ENCODE data around the gene NCOA6. TPM values are rescaled to one million over a fixed set of nuclear protein-coding genes. Genes with fewer than 3 reads are reported as not detected.

The NCOA6 gene
- polyA plus RNA-seq, 1 donor from 2014 or later = 13.0 TPM

GRCh38 chr20:34704177-34705007, 121.1 kb downstream of the NCOA6 start, which contains the start of gene TP53INP2:
TP53INP2 (plus strand) TSS chr20:34704344; CDS start chr20:34708740, 4,396 bp downstream.
- peak within 1 kb of the TSS; percentile 90 for H3K4me3 ChIP-seq (ENCODE audit: low read length)
- H3K36me3 ChIP-seq (ENCODE audit: insufficient read depth, low read length) = no peaks in the 10 kb centered on the region
- H3K9me3 ChIP-seq (ENCODE audit: low read length) = no peaks in the 10 kb centered on the region
- no peaks in the 10 kb centered on the region for H4K20me1 ChIP-seq (ENCODE audit: insufficient read depth)
- H2AFZ ChIP-seq (ENCODE audit: low read depth, low read length) = peak within 1 kb of the TSS; percentile 96
- peak within 1 kb of the TSS; percentile 94 for H3K4me2 ChIP-seq (ENCODE audit: low read length)
- H3K27ac ChIP-seq (ENCODE audit: low read length) = peak within 1 kb of the TSS; percentile 99
- TF ChIP-seq EZH2 (IDR thresholded peaks at IDR 0.05; ENCODE audit: borderline replicate concordance, insufficient read depth, low read length, poor library complexity, severe bottlenecking) (no peak), TAF1 (IDR thresholded peaks at IDR 0.05; ENCODE audit: low read depth) (peak; percentile 30), RAD21 (conservative IDR thresholded peaks at IDR 0.05) (no peak), CTCF (IDR thresholded peaks at IDR 0.05; ENCODE audit: poor library complexity, severe bottlenecking) (no peak), MXI1 (conservative IDR thresholded peaks at IDR 0.05; ENCODE audit: poor library complexity, severe bottlenecking) (peak; percentile 26), REST (IDR thresholded peaks at IDR 0.05; ENCODE audit: borderline replicate concordance) (peak; percentile 24), POLR2AphosphoS5 (IDR thresholded peaks at IDR 0.05) (peak; percentile 93), SMC3 (conservative IDR thresholded peaks at IDR 0.05; ENCODE audit: poor library complexity) (peak; percentile 9), EP300 (conservative IDR thresholded peaks at IDR 0.05; ENCODE audit: poor library complexity, severe bottlenecking) (peak; percentile 81)
- peak within 1 kb of the TSS; percentile 99 for H3K9ac ChIP-seq (ENCODE audit: low read length)
- H3K27me3 ChIP-seq (ENCODE audit: insufficient read depth, low read depth, low read length) = no peaks in the 10 kb centered on the region
- H3F3A ChIP-seq (ENCODE audit: insufficient read depth, low read length, poor library complexity, severe bottlenecking) = no peaks in the 10 kb centered on the region
- H3K9me2 ChIP-seq (ENCODE audit: insufficient read depth, low read length) = no peaks in the 10 kb centered on the region
- peaks cover 20% of the 10 kb centered on the region for H3K79me2 ChIP-seq (replicated peaks; ENCODE audit: insufficient read depth, low read length)

- Histone ChIP-seq H4K20me1 (ENCODE audit: insufficient read depth) (no peaks in the 10 kb centered on the region), H3K9me2 (ENCODE audit: insufficient read depth, low read length) (no peaks in the 10 kb centered on the region), H3K27me3 (ENCODE audit: insufficient read depth, low read depth, low read length) (no peaks in the 10 kb centered on the region), H3K79me2 (replicated peaks; ENCODE audit: insufficient read depth, low read length) (peaks cover 20% of the 10 kb centered on the region), H3K4me3 (ENCODE audit: low read length) (peak overlapping the region; percentile 90), H3K27ac (ENCODE audit: low read length) (peak overlapping the region; percentile 99), H2AFZ (ENCODE audit: low read depth, low read length) (peak overlapping the region; percentile 96), H3K4me2 (ENCODE audit: low read length) (peak overlapping the region; percentile 74), H3K36me3 (ENCODE audit: insufficient read depth, low read length) (no peaks in the 10 kb centered on the region), H3K9me3 (ENCODE audit: low read length) (no peaks in the 10 kb centered on the region), H3F3A (ENCODE audit: insufficient read depth, low read length, poor library complexity, severe bottlenecking) (no peaks in the 10 kb centered on the region), H3K9ac (ENCODE audit: low read length) (peak overlapping the region; percentile 99)
- TF ChIP-seq EZH2 (IDR thresholded peaks at IDR 0.05; ENCODE audit: borderline replicate concordance, insufficient read depth, low read length, poor library complexity, severe bottlenecking) (no peak), MXI1 (conservative IDR thresholded peaks at IDR 0.05; ENCODE audit: poor library complexity, severe bottlenecking) (peak; percentile 67), RAD21 (conservative IDR thresholded peaks at IDR 0.05) (peak; percentile 44), TAF1 (IDR thresholded peaks at IDR 0.05; ENCODE audit: low read depth) (peak; percentile 75), SMC3 (conservative IDR thresholded peaks at IDR 0.05; ENCODE audit: poor library complexity) (peak; percentile 40), REST (IDR thresholded peaks at IDR 0.05; ENCODE audit: borderline replicate concordance) (peak; percentile 77), CTCF (IDR thresholded peaks at IDR 0.05; ENCODE audit: poor library complexity, severe bottlenecking) (no peak), EP300 (conservative IDR thresholded peaks at IDR 0.05; ENCODE audit: poor library complexity, severe bottlenecking) (no peak), POLR2AphosphoS5 (IDR thresholded peaks at IDR 0.05) (no peak)
Observed at GRCh38 chr20:34703424-34704176, 121.9 kb downstream of the NCOA6 start.
